ENCODE results near the gene CEP104.
"Not testable (repeated sequence)": the region's sequence is repeated elsewhere in the genome, so short reads cannot be mapped to it uniquely, and the experiment has no call there.

The CEP104 gene

GRCh38 chr1:3824650-3825049 is 32.4 kb downstream of the CEP104 start:
- no peak for DNase-seq (ENCODE audit: low spot score)

DNA sequence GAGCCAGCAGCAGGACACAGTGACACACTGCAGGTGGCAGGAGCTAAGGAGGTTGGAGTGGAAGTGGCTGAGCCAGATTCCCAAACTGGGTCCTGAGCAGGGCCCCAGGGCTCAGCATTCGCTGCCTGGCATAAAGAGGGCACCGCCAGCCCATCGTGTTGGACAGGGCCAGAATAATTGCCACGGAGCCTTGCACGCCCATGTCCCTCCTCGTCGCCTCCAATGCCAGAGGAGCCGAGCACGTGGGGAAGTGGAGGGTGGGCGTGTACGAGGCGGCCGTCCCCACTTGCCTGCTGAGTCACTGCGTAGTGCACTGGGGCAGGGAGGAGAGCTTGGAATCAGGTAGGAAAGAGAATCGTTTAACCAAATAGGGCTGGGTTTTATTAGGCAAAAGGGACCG is 34.6 kb downstream of the CEP104 start:
- no peak for DNase-seq (ENCODE audit: low spot score)

- no peak for DNase-seq (ENCODE audit: low spot score)
Observed at GRCh38 chr1:3821908-3822307, 35.1 kb downstream of the CEP104 start.

- DNase-seq (ENCODE audit: low spot score): no peak
Observed at GRCh38 chr1:3821447-3821846, 35.6 kb downstream of the CEP104 start.

DNA sequence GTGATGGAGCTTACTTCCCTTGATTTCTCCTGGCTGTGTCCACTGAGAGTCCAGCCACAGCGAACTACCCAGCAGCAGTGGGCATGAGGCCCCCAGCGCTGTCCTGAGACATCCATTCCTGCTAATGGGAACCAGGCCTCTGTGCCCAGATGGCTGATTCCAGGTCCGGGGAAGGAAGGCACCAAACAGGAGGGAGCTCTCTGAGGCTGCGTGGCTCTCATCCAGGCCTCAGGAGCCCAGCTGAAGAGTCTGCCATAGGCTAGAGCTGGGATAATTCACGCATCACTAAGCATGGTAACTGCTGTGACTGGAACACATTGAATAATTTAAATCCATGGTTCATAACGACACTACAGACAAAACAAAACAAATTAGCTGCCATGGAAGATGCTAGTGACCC is 36.0 kb downstream of the CEP104 start:
- no peak for DNase-seq (ENCODE audit: low spot score)

GRCh38 chr1:3820316-3820715 is 36.7 kb downstream of the CEP104 start:
- DNase-seq (ENCODE audit: low spot score): no peak

DNA sequence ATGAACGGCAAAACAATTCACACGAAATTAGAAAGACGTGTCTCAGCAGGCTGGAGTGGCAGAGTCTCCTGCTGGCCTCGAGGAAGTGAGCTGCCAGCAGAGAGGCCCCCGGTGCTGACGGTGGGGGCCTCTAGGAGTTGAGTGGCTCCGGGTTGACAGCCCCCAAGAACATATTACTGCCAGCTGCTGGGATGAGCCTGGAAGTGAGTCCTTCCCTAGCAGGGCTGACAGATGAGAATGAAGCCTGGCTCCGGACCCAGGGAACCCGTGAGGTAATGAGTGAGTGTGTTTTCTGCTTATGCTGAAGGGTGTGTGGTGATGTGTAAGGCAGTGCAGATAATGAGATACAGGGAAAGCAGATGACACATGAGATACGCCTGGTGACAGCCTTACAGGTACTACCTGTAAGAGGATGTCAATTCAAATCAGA is 37.2 kb downstream of the CEP104 start:
- no peak for DNase-seq (ENCODE audit: low spot score)

GRCh38 chr1:3817821-3818597 is 39.0 kb downstream of the CEP104 start:
- DNase-seq (ENCODE audit: low spot score): no peak

- no peak for DNase-seq (ENCODE audit: low spot score)
Observed at GRCh38 chr1:3817138-3817740, 39.8 kb downstream of the CEP104 start.

- DNase-seq (ENCODE audit: low spot score): no peak
Observed at GRCh38 chr1:3816331-3817137, 40.5 kb downstream of the CEP104 start.

DNA sequence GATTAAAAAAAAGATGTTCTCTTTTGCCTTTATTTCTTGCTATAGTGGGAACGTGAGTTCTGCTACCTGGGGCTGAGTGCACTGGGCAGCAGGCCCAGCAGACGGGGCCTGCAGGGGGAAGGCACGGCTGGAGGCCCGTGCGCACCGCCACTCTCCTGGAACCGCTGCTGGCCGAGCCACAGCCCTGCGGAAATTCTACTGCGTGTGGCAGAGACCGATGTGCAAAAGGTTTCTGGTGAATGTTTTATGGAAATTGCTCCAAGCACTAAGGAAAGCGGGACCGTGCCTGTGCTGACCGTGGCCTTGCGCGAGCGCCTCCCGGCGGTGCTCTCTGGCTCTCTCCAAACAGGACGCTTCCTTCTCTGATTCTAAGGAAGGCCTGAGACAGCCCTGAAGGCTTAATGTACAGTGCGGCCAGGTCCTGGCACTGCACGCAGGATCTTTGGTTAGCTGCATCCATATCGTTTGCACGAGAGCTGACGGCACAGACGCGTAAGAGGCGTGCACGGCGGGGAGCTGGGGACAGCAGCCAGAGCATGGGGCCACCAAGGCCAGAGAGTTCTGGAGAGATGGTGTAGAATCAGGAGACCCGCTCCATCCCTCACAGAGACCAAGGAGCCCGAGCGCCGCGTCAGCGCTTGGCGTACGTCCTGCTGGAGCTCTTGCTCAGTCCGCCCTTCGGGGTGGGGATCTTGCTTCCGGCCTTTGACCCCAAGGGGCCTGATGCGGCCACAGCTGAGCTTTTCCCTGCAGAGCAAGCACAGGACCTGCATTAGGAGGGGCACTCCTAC is 42.0 kb downstream of the CEP104 start:
- no peak for DNase-seq (ENCODE audit: low spot score)

GRCh38 chr1:3814065-3814464 is 42.9 kb downstream of the CEP104 start:
- no peak for DNase-seq (ENCODE audit: low spot score)

GRCh38 chr1:3811595-3811911 is 45.5 kb downstream of the CEP104 start:
- no peak for DNase-seq (ENCODE audit: low spot score)

- not testable (repeated sequence) for DNase-seq (ENCODE audit: low spot score)
Observed at GRCh38 chr1:3810149-3810761, 46.8 kb downstream of the CEP104 start.

DNA sequence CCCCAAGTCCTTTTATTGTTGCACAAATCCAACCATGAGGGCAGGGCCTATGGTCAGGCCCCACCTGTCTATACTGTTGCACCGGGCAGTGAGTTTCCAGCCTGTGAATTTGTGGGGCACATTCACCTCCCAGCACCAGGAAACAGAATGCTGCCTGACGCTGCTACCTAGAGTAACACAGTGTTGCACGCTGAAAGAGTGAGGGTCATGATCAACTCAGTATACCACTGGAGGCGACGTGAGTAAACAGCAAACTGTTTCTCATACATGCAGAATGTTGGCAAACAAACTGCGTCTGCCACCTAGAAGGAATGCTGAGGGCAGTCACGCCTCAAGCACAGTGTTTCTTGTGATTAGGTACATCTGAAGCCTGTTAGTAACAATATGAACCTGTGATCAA is 47.3 kb downstream of the CEP104 start:
- no peak for DNase-seq (ENCODE audit: low spot score)

GRCh38 chr1:3807769-3808168 is 49.2 kb downstream of the CEP104 start:
- DNase-seq (ENCODE audit: low spot score): no peak

DNA sequence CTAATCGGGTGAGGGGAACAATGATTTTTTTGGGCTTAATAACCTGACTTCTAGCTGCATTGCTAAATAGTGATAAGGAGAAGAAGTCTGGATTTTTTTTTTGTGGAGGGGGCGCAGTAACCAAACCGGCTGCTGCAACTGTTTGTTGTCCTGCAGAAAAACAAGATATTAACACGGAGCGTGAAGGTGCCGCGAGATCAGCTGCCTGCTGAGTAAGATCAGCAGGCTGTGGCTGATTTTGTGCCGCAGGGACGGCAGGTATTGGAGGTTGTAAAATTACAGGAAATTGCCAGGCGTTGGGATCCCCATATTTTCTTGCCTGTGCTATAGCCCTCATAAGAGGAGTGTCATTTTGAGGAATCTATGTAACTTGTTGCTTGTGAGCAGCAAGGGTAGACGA is 52.0 kb downstream of the CEP104 start:
- no peak for DNase-seq (ENCODE audit: low spot score)

DNA sequence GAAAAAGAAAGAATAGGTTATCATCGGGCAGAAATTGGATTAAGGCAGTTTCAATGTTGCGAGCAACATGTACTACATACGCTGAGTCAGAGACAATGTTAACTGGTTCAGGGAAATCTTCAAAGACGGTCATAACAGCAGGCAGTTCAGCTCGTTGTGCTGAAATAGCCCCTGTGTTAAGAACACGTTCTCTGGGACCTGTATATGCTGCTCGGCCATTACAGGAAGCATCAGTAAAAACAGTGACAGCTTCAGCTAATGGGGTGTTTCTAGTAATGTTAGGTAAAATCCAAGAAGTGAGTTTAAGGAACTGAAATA is 52.4 kb downstream of the CEP104 start:
- DNase-seq (ENCODE audit: low spot score): not testable (repeated sequence)

- no peak for DNase-seq (ENCODE audit: low spot score)
Observed at GRCh38 chr1:3803905-3804626, 52.9 kb downstream of the CEP104 start.

GRCh38 chr1:3800795-3801194 is 56.2 kb downstream of the CEP104 start:
- DNase-seq (ENCODE audit: low spot score): not testable (repeated sequence)

- DNase-seq (ENCODE audit: low spot score): no peak
Observed at GRCh38 chr1:3799976-3800685, 56.9 kb downstream of the CEP104 start.
